Cardiac septum (tissue), 1 donor: ENCODE measurements around the gene COLQ. TPM values are rescaled to one million over a fixed set of nuclear protein-coding genes. Genes with fewer than 3 reads are reported as not detected.

ENCODE experiments used
- DNase-seq: peaks from one replicate; pipeline ENCODE4 v3.0.0-alpha.2; 2020; ENCODE audit warnings: low spot score
- intact Hi-C: fragments of 100-400 bp; cut with DNase I; formaldehyde crosslinking; loops from one replicate; pipeline ENCODE4 v1.14.0; 2022
- total RNA-seq: library from RNA; stranded (reverse); fragmentation: NEBNext Ultra II Directional; extraction: Animal tissue kit (Norgen Biotek cat#: 25700); gene quantifications from one replicate; pipeline ENCODE4 v1.2.1, GENCODE V29; 2021
- donor health status: DM: no; HTN: no; CAD: no.

COLQ gene
- total RNA-seq, 1 donor from 2014 or later: 41.7 TPM

DNA sequence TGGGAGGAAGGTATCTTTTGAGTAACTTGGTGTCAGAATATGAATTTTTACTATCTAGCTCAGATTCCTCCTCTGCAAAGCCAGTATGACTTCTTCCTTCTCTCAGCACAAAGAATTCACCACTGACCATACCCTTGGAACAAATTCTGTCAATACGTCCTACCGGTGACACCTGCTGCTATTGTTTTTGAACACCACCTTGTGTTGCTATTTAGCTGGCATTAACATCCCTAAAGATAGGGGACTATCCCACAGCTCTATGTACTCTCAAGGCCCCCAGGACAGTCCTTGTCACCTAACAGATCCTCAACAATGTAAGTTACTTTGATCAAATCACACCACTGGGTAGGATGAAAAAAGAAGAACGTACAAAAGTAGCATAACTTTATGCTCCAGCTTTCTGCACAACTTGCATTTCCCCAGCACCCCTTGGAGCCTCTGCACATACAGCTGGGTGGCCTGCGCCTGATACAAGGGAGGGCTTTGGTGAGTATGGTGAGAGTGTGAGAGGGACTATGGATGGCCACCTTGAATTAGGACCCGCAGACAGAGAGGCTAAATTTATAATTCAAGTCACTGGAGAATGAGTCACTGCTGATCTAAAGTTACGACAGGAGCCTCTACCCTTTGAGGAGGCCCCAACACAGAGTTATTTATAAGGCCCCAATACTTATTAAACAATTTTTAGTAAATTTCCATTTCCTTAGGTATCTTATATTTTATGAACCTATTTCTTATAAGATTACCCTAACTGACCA lies 2.3 kb upstream of the COLQ start:
- no peak for DNase-seq

DNA sequence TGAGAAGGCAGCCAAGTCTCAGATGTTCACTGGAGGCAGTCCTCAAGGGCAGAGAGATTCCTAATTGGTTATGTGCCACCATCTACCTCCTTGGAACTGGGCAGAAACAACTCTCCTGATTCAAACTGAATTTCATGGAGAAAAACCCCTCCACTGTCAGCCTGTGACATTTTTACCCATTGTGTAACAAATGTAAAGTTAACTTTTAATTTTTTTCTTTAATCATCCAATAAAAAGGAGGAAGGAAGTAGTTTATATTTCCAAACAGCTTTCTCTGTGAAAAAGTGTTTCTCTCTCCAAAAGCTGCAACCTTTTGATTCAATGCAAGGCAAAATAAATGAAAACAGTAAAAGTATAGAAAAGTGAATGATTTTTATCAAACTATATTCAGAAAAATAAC lies 510 bp upstream of the COLQ start:
- no peak for DNase-seq
- intact Hi-C loops: no loop called here

More for the DNA sequence above, 2.3 kb upstream of the COLQ start:
- intact Hi-C loops: no loop called here

DNA sequence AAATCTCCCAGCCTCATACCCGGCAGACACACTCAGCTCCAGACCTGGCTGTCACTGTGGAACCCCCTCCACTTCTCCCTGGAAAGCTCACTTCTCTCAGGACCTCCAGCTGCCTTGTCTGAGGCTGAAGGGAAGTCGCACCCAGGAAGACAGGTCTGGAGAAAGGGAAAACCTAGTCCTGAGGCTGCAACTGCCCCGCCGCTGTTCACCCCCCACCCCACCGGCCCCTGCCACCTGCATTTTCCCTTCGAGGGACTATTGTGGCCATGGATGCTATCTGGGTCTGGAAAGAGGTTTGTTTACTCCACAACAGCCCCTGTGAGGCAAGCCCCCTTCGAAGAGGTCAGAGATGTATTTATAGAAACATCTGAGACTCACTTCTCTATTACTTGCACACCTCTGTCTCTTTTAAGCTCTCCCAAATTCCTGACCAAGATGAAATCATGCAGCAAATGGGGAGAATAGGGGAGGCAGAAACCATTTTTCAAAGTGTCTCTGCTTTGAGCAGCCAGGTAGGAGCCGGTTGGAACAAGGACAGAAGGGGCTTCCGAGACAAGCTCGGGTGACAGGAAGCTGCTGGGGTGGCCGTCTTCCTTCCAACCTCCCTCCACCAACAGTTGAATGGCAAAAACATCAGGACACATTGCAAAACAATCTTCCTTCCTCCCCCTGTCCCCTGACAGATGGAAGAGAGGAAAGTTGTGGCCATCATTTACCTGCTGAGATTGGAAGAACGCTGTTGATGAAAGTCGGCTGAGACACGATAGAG lies 518 bp downstream of the COLQ start:
- DNase-seq: no peak
- intact Hi-C loops: no loop called here

- intact Hi-C loops: no loop called here
- no peak for DNase-seq
Measured at GRCh38 chr3:15520185-15520584, 1.3 kb downstream of the COLQ start.

- DNase-seq: no peak
- intact Hi-C loops: no loop called here
Measured at GRCh38 chr3:15519096-15519495, 2.4 kb downstream of the COLQ start.

DNA sequence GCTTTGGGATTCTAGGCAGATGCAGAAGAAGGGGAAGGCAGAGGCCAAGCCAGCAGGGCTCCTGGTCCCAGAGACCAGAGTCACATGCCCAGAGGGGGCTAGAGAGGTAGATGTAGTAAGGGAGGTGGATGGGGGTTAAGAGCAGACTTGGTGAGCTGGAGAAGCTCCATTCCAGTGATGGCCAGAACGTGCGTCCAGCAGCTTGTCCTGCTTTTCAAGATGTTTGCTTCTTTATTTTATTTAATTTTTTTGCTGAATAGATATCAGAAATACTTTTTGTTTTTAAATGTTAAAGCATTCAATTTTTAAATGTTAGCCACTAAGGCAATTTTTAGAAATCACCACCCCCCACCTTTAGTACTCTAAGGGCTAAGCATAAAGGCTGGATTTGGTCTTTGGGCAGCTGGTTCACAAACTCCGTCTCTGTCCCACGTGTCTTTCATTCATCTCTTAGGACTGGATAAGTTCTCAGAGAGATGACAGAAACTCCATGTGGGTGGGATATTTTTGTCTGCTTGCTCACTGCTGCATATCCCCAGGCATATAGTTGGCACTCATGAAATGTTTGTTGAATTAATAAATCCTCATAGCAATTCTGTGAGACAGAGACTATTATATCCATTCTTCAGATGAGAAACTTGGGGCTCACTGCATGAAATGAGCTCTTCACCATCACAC lies 6.7 kb downstream of the COLQ start:
- DNase-seq: no peak
- intact Hi-C loops: no loop called here

- intact Hi-C loops: no loop called here
- no peak for DNase-seq
Measured at GRCh38 chr3:15513810-15514662, 7.5 kb downstream of the COLQ start.

- intact Hi-C loops: no loop called here
- DNase-seq: no peak
Measured at GRCh38 chr3:15513116-15513515, 8.4 kb downstream of the COLQ start.

GRCh38 chr3:15512166-15512565 lies 9.3 kb downstream of the COLQ start:
- intact Hi-C loops: no loop called here
- peak; percentile 81 for DNase-seq

GRCh38 chr3:15511156-15511555 lies 10.3 kb downstream of the COLQ start:
- intact Hi-C loops: no loop called here
- no peak for DNase-seq

GRCh38 chr3:15510493-15510892 lies 11.0 kb downstream of the COLQ start:
- no peak for DNase-seq
- intact Hi-C loops: no loop called here

DNA sequence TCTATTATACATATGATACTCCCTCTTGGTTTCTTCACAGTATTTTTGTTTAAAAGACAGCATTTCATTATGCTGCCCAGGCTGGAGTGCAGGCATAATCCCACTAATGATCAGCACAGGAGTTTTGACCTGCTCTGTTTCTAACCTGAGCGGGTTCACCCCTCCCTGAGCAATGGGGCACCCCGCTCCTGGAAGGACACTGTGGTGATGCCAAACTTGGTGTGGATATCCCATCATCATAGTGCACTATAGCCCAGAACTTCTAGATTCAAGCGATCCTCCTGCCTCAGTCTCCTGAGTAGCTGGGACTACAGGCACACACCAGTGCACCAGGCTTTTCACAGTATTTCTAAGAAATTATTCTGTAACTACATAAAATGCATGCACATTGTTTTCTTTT lies 14.9 kb downstream of the COLQ start:
- intact Hi-C loops: no loop called here
- no peak for DNase-seq

GRCh38 chr3:15505479-15506165 lies 15.9 kb downstream of the COLQ start:
- DNase-seq: no peak
- intact Hi-C loops: no loop called here

GRCh38 chr3:15502616-15503015 lies 18.9 kb downstream of the COLQ start:
- intact Hi-C loops: no loop called here
- DNase-seq: no peak

- no peak for DNase-seq
- intact Hi-C loops: no loop called here
Measured at GRCh38 chr3:15501126-15501525, 20.4 kb downstream of the COLQ start.

DNA sequence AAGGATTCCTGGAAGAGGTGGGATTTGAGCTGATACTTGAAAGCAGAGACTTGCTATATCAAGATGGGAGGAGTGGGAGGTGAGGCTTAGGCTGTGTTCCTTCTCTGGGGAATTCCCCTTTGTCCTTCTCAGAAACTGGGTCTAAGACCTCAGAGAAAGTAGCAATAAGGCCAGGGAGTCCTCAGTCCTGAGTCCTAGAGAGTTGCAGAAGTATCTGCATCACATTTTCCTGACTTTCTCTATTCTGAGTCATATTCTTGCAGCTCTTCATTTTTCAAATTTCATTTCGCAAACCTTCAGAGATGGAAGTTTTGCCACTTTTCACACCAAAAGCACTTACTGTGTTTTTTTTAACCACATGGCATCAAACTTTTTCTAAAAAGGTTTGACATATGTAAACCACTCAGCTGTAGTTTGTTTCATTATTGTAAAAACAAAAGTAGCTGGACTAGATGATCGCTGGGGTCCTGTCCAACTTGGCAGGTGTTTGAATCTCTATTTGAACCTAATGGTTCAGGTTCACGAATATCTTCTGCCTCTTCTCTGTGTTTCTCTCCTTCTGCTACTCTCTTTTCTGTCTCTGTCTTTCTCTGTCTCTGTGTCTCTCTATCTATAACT lies 21.3 kb downstream of the COLQ start:
- intact Hi-C loops: no loop called here
- DNase-seq: no peak

DNA sequence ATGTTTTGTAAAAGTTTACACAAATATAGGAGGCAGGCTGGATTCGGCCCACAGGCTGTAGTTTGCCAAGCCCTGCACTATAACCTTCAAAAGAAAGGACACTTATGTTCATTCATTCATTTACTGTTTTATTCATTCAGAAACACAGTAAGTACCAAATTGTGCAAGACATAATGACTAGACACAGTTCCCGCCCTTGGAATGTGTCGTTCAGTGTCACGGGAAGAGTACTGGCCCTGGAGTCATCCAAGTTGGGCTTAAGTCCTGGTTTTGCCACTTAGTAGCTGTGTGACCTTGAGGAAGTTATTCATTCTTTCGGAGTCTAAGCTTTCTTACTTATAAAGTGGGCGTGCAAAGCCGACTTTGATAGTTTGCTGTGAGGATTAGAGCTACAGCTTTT lies 22.0 kb downstream of the COLQ start:
- no peak for DNase-seq

DNA sequence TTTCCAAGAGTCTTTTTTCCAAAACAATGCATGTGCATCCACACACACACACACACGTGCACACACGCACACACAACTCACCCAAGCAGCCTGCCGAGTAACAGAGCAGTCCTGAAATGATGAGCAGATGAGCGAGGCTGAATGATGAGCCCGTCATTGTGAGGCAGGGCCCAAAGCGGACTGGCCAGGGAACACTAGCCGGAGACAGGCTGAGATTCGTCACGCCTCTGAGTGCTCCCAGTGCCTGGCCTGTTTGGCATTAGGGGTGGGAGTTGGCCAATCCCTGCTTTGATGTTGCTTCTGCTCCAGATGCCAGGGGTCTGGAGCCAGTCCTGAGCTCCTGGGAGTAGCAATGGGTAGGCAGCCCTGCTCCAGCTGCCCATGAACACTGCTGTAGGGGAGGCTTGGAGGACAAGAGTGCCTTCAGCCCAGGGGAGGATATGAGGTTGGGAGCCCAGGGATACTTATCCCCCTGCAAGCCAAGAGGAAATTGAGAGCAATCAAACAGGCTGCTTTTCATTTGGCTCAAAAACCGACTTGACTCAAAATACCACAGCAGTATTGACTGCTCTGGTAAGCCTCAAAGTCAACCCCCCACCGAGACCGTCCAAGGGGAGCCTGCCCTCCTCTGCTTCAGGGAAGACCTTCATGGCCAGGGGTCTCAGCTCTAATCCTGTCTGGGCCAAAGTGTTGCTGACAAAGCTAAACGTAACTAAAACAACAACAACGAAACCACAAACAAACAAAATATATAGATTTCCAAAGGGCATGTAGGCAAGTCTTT lies 22.9 kb downstream of the COLQ start:
- intact Hi-C loops: no loop called here
- DNase-seq: no peak

More for the DNA sequence above, 22.0 kb downstream of the COLQ start:
- intact Hi-C loops: no loop called here
